Naive thymus-derived CD4-positive, alpha-beta T cell (primary cell): ENCODE data around the gene LRP5. TPM values are rescaled to one million over a fixed set of nuclear protein-coding genes. Genes with fewer than 3 reads are reported as not detected.
"Not testable (repeated sequence)": the region's sequence is repeated elsewhere in the genome, so short reads cannot be mapped to it uniquely, and the experiment has no call there.

Source experiments
- ATAC-seq: fragments of 150-1000 bp; cut with Tn5 transposase; 2 replicates; pipeline ENCODE4 v1.10.0; 2021; ENCODE audit warnings: mild to moderate bottlenecking, moderate library complexity
- CTCF ChIA-PET: fragments of 350-600 bp; sonication (Branson Sonifier 250); formaldehyde crosslinking; loops from one replicate; lab custom pipeline; 2021; ENCODE audit warnings: antibody characterized with exemption; lab: Charles Lee
- POLR2A ChIA-PET: fragments of 350-600 bp; sonication (Branson Sonifier 250); formaldehyde crosslinking; loops from one replicate; lab custom pipeline; 2021; ENCODE audit warnings: antibody characterized with exemption, inconsistent platforms; lab: Charles Lee
- DNase-seq, 9 donors: peaks; one replicate each; pipeline versions ENCODE4 v3.0.0 to v3.0.0-alpha.2; 2020 to 2022; ENCODE audit warnings: mixed read lengths in 1 of 9
- H3K27ac ChIP-seq: one replicate; pipeline ENCODE4 v1.7.0; 2013; ENCODE audit warnings: mild to moderate bottlenecking, low read depth, low read length, moderate library complexity
- H3K27me3 ChIP-seq, 2 donors: one replicate each; pipeline ENCODE4 v1.7.0; 2013; ENCODE audit warnings: low read length in 2 of 2, mild to moderate bottlenecking in 2 of 2, moderate library complexity in 2 of 2; ENCODE audit not compliant: control insufficient read depth in 2 of 2, insufficient read depth in 2 of 2
- H3K36me3 ChIP-seq, 3 experiments: 1 replicate in 2 of 3; 2 replicates in 1 of 3; pipeline ENCODE4 v1.7.0; 2013; ENCODE audit warnings: low read length in 3 of 3, mild to moderate bottlenecking in 3 of 3, moderate library complexity in 1 of 3; ENCODE audit not compliant: insufficient read depth in 3 of 3, control insufficient read depth in 2 of 3
- H3K4me1 ChIP-seq, 2 donors: one replicate each; pipeline ENCODE4 v1.7.0; 2013; ENCODE audit warnings: low read length in 2 of 2, mild to moderate bottlenecking in 2 of 2, moderate library complexity in 1 of 2; ENCODE audit not compliant: control insufficient read depth in 2 of 2, insufficient read depth in 2 of 2
- H3K4me3 ChIP-seq: 2 replicates; pipeline ENCODE4 v1.7.0; 2013; ENCODE audit warnings: mild to moderate bottlenecking, low read length
- H3K9me3 ChIP-seq, 3 experiments: 1 replicate in 2 of 3; 2 replicates in 1 of 3; pipeline ENCODE4 v1.7.0; 2013; ENCODE audit warnings: low read length in 3 of 3; ENCODE audit not compliant: control insufficient read depth in 2 of 3
- H3K27ac Mint-ChIP-seq, 9 donors: one replicate each; pipeline ENCODE4 v1.8.0; 2020 to 2022; ENCODE audit warnings: mixed read lengths in 9 of 9, mild to moderate bottlenecking in 8 of 9, moderate library complexity in 5 of 9, inconsistent platforms in 2 of 9
- H3K27me3 Mint-ChIP-seq, 5 donors: one replicate each; pipeline ENCODE4 v1.8.0; 2021 to 2022; ENCODE audit warnings: mixed read lengths in 5 of 5, mild to moderate bottlenecking in 1 of 5
- H3K36me3 Mint-ChIP-seq, 5 donors: one replicate each; pipeline ENCODE4 v1.8.0; 2020 to 2022; ENCODE audit warnings: mixed read lengths in 5 of 5, mild to moderate bottlenecking in 3 of 5, inconsistent platforms in 1 of 5
- H3K4me1 Mint-ChIP-seq, 7 donors: one replicate each; pipeline ENCODE4 v1.8.0; 2020 to 2022; ENCODE audit warnings: mixed read lengths in 7 of 7, mild to moderate bottlenecking in 3 of 7, inconsistent platforms in 1 of 7
- H3K4me3 Mint-ChIP-seq, 10 donors: one replicate each; pipeline ENCODE4 v1.8.0; 2020 to 2022; ENCODE audit warnings: mild to moderate bottlenecking in 10 of 10, mixed read lengths in 10 of 10, moderate library complexity in 6 of 10, inconsistent platforms in 2 of 10
- H3K9me3 Mint-ChIP-seq, 11 donors: one replicate each; pipeline ENCODE4 v1.8.0; 2020 to 2022; ENCODE audit warnings: mixed read lengths in 11 of 11, mild to moderate bottlenecking in 4 of 11, inconsistent platforms in 1 of 11, moderate library complexity in 1 of 11
- intact Hi-C, 2 donors: fragments of 100-400 bp; cut with micrococcal nuclease; formaldehyde crosslinking; loops; one replicate each; pipeline ENCODE4 v1.15.1; 2023
- polyA plus RNA-seq, 2 donors: library from polyadenylated mRNA; unstranded; fragments of 300-500 nt; fragmentation: Illumina TruSeq; gene quantifications; one replicate each; pipeline ENCODE4 v1.2.3, GENCODE V29; 2021
- total RNA-seq, 6 experiments: library from RNA in 5 of 6; stranded (reverse) in 5 of 6; gene quantifications; 1 replicate in 5 of 6; 2 replicates in 1 of 6; pipeline ENCODE4 v1.2.3 and lab custom pipeline; 2021 to 2026

LRP5 gene
- total and polyA plus RNA-seq, 7 experiments from 2014 or later, result 0.35 to 29.9 (median 2.2) TPM

DNA sequence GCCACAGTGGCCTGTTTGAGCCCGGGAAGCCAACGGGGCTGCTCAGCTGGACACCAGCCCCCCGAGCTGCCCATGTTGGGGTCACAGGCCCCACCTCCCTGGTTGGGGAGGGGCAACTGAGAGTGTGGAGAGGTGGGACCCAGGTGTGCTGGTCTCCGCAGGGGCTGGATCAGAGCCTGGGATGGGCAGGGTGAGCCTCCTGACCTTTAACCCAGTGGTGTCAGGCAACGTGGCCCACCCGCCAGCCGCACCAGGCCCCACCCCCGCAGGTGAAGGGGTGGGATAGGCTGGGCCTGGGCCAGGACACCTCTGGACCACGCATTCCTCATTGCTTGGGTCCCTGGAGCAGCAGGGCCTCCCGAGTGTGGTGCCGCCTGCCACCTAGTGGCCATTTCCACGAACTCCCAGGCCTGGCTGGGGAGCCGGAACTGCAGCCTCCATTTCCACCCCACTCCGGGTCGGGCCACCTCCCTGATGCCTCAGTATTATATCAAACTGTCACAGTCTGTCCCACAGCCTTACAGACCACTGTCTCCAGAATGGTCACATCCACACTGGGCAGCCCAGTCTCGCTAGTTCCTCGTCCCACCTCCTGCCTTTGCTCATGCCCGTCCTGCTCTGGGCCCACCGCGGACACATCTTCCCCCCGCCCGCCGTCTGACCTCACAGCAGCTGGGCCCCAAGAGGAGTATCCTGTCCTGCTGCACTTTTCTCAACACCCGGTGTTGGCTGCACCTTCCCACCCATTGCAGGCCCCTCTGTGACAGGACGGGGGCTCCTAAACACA, 134.8 kb downstream of the LRP5 start:
- Mint-ChIP-seq H3K4me1 (peaks cover 0 to 7% (median 4%) of the 10 kb centered on the region in 7 donors), H3K27me3 (no peaks in the 10 kb centered on the region), H3K9me3 (peaks cover 0 to 2% (median 0%) of the 10 kb centered on the region in 11 donors), H3K36me3 (peaks cover 0 to 7% (median 0%) of the 10 kb centered on the region in 5 donors), H3K27ac (peak overlapping the region in 2 of 9 donors; percentile 21 to 22), H3K4me3 (no peak overlapping the region)
- Histone ChIP-seq H3K4me1 (peaks cover 0 to 3% of the 10 kb centered on the region in 2 donors), H3K9me3 (no peaks in the 10 kb centered on the region), H3K27ac (no peak overlapping the region), H3K4me3 (no peak overlapping the region), H3K36me3 (no peaks in the 10 kb centered on the region), H3K27me3 (no peaks in the 10 kb centered on the region)
- intact Hi-C loops, result loop anchor here (1.0 to 10.0 kb wide), 7 partner anchors 13 to 240 kb away; partner anchors contain the start of gene PPP6R3 (in 1 of the 2)
- POLR2A ChIA-PET, result no interaction called here
- CTCF ChIA-PET, result interaction anchor here (0.6 kb wide), 1 partner anchor 222 kb away, joined by 4 read pairs; no protein-coding TSS in a partner anchor
- peak; percentile 97 for ATAC-seq
- DNase-seq, result peak; percentile 55 to 79 (median 69)

- intact Hi-C loops, result loop anchor here (1.0 to 10.0 kb wide), 7 partner anchors 12 to 241 kb away; partner anchors contain the start of gene PPP6R3 (in 1 of the 2)
- CTCF ChIA-PET, H3K4me1 Mint-ChIP-seq: not testable (repeated sequence)
These were observed 135.5 kb downstream of the LRP5 start for GRCh38 chr11:68447914-68448313.

GRCh38 chr11:68448604-68449011, 136.2 kb downstream of the LRP5 start:
- H3K9me3 ChIP-seq, result no peaks in the 10 kb centered on the region
- intact Hi-C loops, result loop anchor here (5.0 to 10.0 kb wide), 2 partner anchors 114 to 241 kb away; no protein-coding TSS in a partner anchor
- no peak for DNase-seq
- peaks cover 0 to 7% (median 0%) of the 10 kb centered on the region in 5 donors for H3K36me3 Mint-ChIP-seq
- H3K4me3 ChIP-seq, result no peak overlapping the region
- CTCF ChIA-PET, result no interaction called here
- no peak overlapping the region for H3K4me3 Mint-ChIP-seq
- no peaks in the 10 kb centered on the region for H3K27me3 ChIP-seq
- no peak for ATAC-seq
- no peak overlapping the region for H3K27ac Mint-ChIP-seq
- no peaks in the 10 kb centered on the region for H3K36me3 ChIP-seq
- H3K27ac ChIP-seq, result no peak overlapping the region
- H3K4me1 ChIP-seq, result peaks cover 0 to 3% of the 10 kb centered on the region in 2 donors
- no peaks in the 10 kb centered on the region for H3K27me3 Mint-ChIP-seq
- H3K9me3 Mint-ChIP-seq, result peaks cover 0 to 2% (median 0%) of the 10 kb centered on the region in 11 donors
- H3K4me1 Mint-ChIP-seq, result peaks cover 0 to 7% (median 4%) of the 10 kb centered on the region in 7 donors
- POLR2A ChIA-PET, result interaction anchor here (1.5 kb wide), 1 partner anchor 11 kb away, joined by 5 read pairs; no protein-coding TSS in a partner anchor

More at GRCh38 chr11:68447914-68448313, 135.5 kb downstream of the LRP5 start:
- POLR2A ChIA-PET, H3K4me3 Mint-ChIP-seq, ATAC-seq, H3K27me3 Mint-ChIP-seq, H3K27me3 ChIP-seq, H3K27ac ChIP-seq, H3K36me3 Mint-ChIP-seq, H3K4me3 ChIP-seq, H3K36me3 ChIP-seq, H3K9me3 ChIP-seq, H3K4me1 ChIP-seq, DNase-seq, H3K9me3 Mint-ChIP-seq: not testable (repeated sequence)
- H3K27ac Mint-ChIP-seq, result peak overlapping the region in 2 of 9 donors; percentile 54 to 57

GRCh38 chr11:68449951-68450350, 137.6 kb downstream of the LRP5 start:
- CTCF ChIA-PET, result no interaction called here
- H3K27ac Mint-ChIP-seq, result no peak overlapping the region
- H3K27ac ChIP-seq, result no peak overlapping the region
- POLR2A ChIA-PET, result interaction anchor here (1.5 kb wide), 1 partner anchor 10 kb away, joined by 5 read pairs; no protein-coding TSS in a partner anchor
- H3K36me3 Mint-ChIP-seq, result peaks cover 0 to 5% (median 0%) of the 10 kb centered on the region in 5 donors
- H3K4me3 ChIP-seq, result no peak overlapping the region
- intact Hi-C loops, result loop anchor here (5.0 to 10.0 kb wide), 2 partner anchors 115 to 243 kb away; no protein-coding TSS in a partner anchor
- peaks cover 0 to 7% (median 4%) of the 10 kb centered on the region in 7 donors for H3K4me1 Mint-ChIP-seq
- no peaks in the 10 kb centered on the region for H3K9me3 ChIP-seq
- no peak overlapping the region for H3K4me3 Mint-ChIP-seq
- ATAC-seq (no peak), DNase-seq (no peak)
- peaks cover 0 to 2% (median 0%) of the 10 kb centered on the region in 11 donors for H3K9me3 Mint-ChIP-seq
- no peaks in the 10 kb centered on the region for H3K36me3 ChIP-seq
- H3K27me3 ChIP-seq, result no peaks in the 10 kb centered on the region
- H3K27me3 Mint-ChIP-seq, result no peaks in the 10 kb centered on the region
- peaks cover 0 to 3% of the 10 kb centered on the region in 2 donors for H3K4me1 ChIP-seq

- POLR2A ChIA-PET, result no interaction called here
- CTCF ChIA-PET, result no interaction called here
- peaks cover 0 to 7% (median 4%) of the 10 kb centered on the region in 7 donors for H3K4me1 Mint-ChIP-seq
- ATAC-seq, result no peak
- no peak overlapping the region for H3K4me3 Mint-ChIP-seq
- H3K27ac Mint-ChIP-seq, result no peak overlapping the region
- H3K27me3 Mint-ChIP-seq, result no peaks in the 10 kb centered on the region
- no peaks in the 10 kb centered on the region for H3K27me3 ChIP-seq
- DNase-seq, result no peak
- H3K9me3 ChIP-seq, result no peaks in the 10 kb centered on the region
- intact Hi-C loops, result no loop called here
- peaks cover 0 to 2% (median 0%) of the 10 kb centered on the region in 11 donors for H3K9me3 Mint-ChIP-seq
- no peaks in the 10 kb centered on the region for H3K36me3 ChIP-seq
- peaks cover 0 to 3% of the 10 kb centered on the region in 2 donors for H3K4me1 ChIP-seq
- H3K4me3 ChIP-seq, result no peak overlapping the region
- H3K36me3 Mint-ChIP-seq, result peaks cover 0 to 5% (median 0%) of the 10 kb centered on the region in 5 donors
- H3K27ac ChIP-seq, result no peak overlapping the region
These were observed 138.3 kb downstream of the LRP5 start for GRCh38 chr11:68450711-68451110.

- DNase-seq (no peak), ATAC-seq (no peak)
- H3K27me3 ChIP-seq, result no peaks in the 10 kb centered on the region
- Mint-ChIP-seq H3K27ac (no peak overlapping the region), H3K4me1 (peaks cover 0 to 5% (median under 1%) of the 10 kb centered on the region in 7 donors), H3K9me3 (no peaks in the 10 kb centered on the region), H3K36me3 (peaks cover 0 to 3% (median 0%) of the 10 kb centered on the region in 5 donors), H3K4me3 (no peak overlapping the region), H3K27me3 (peaks cover 0 to 2% (median 0%) of the 10 kb centered on the region in 5 donors)
- POLR2A ChIA-PET, result no interaction called here
- H3K4me3 ChIP-seq, result no peak overlapping the region
- CTCF ChIA-PET, result no interaction called here
- intact Hi-C loops, result no loop called here
- no peaks in the 10 kb centered on the region for H3K4me1 ChIP-seq
- H3K36me3 ChIP-seq, result no peaks in the 10 kb centered on the region
- no peaks in the 10 kb centered on the region for H3K9me3 ChIP-seq
- H3K27ac ChIP-seq, result no peak overlapping the region
These were observed 142.4 kb downstream of the LRP5 start for GRCh38 chr11:68454767-68455166.
